ENCODE results near the gene USO1. TPM values are rescaled to one million over a fixed set of nuclear protein-coding genes. Genes with fewer than 3 reads are reported as not detected.

The USO1 gene

Small RNA genes within 50 kb of the gene (small RNA-seq; reads per million reads assigned to genes)
- not detected for gene RNU2-16P (ENCODE audit: insufficient read depth)
